Astrocyte (in vitro differentiated cells and primary cell): ENCODE measurements around the gene SLC10A6. TPM values are rescaled to one million over a fixed set of nuclear protein-coding genes. Genes with fewer than 3 reads are reported as not detected.

Experiments
- DNase-seq: peaks from one replicate; pipeline ENCODE4 v3.0.0-alpha.2; 2010; ENCODE audit warnings: low read depth
- FAIRE-seq: peaks from 2 replicates; lab custom pipeline; 2011; peaks lifted over from hg19 to GRCh38; lab: Jason Lieb, UNC
- H2AFZ ChIP-seq: 2 replicates; pipeline ENCODE4 v1.6.0; 2012; ENCODE audit warnings: low read depth, low read length, inconsistent platforms
- H3K27ac ChIP-seq: 2 replicates; pipeline ENCODE4 v1.5.1; 2011; ENCODE audit warnings: low read depth, low read length, inconsistent platforms
- H3K27me3 ChIP-seq: 2 replicates; pipeline ENCODE4 v1.6.0; 2011; ENCODE audit warnings: low read length, inconsistent platforms; ENCODE audit not compliant: insufficient read depth
- H3K36me3 ChIP-seq: 2 replicates; pipeline ENCODE4 v1.5.1; 2011; ENCODE audit warnings: low read length, inconsistent platforms; ENCODE audit not compliant: insufficient read depth
- H3K4me1 ChIP-seq: 2 replicates; pipeline ENCODE4 v1.5.1; 2011; ENCODE audit warnings: low read length, inconsistent platforms; ENCODE audit not compliant: insufficient read depth
- H3K4me2 ChIP-seq: 2 replicates; pipeline ENCODE4 v1.6.0; 2012; ENCODE audit warnings: low read length, inconsistent platforms
- H3K4me3 ChIP-seq: 2 replicates; pipeline ENCODE4 v1.5.1; 2011; ENCODE audit warnings: low read depth, mild to moderate bottlenecking, low read length, inconsistent platforms; ENCODE audit not compliant: insufficient read depth
- H3K79me2 ChIP-seq: 2 replicates; pipeline ENCODE4 v1.6.0; 2012; ENCODE audit warnings: mild to moderate bottlenecking, low read length, inconsistent platforms; ENCODE audit not compliant: insufficient read depth
- H3K9ac ChIP-seq: 2 replicates; pipeline ENCODE4 v1.6.0; 2012; ENCODE audit warnings: mild to moderate bottlenecking, low read length, inconsistent platforms
- H3K9me3 ChIP-seq: 2 replicates; pipeline ENCODE4 v1.5.1; 2012; ENCODE audit warnings: low read depth, mild to moderate bottlenecking, low read length, inconsistent platforms; ENCODE audit not compliant: insufficient read depth
- H4K20me1 ChIP-seq: 2 replicates; pipeline ENCODE4 v1.6.0; 2012; ENCODE audit warnings: low read length, inconsistent platforms; ENCODE audit not compliant: insufficient read depth
- H3K27ac Mint-ChIP-seq: one replicate; pipeline ENCODE4 v1.8.0; 2021; ENCODE audit warnings: mild to moderate bottlenecking, mixed read lengths; ENCODE audit not compliant: unreplicated experiment
- H3K27me3 Mint-ChIP-seq: one replicate; pipeline ENCODE4 v1.8.0; 2021; ENCODE audit warnings: low read depth, mixed read lengths; ENCODE audit not compliant: unreplicated experiment
- H3K36me3 Mint-ChIP-seq: one replicate; pipeline ENCODE4 v1.8.0; 2021; ENCODE audit warnings: low read depth, mixed read lengths; ENCODE audit not compliant: unreplicated experiment
- H3K4me1 Mint-ChIP-seq: one replicate; pipeline ENCODE4 v1.8.0; 2021; ENCODE audit warnings: low read depth, mixed read lengths; ENCODE audit not compliant: unreplicated experiment
- H3K4me3 Mint-ChIP-seq: one replicate; pipeline ENCODE4 v1.8.0; 2021; ENCODE audit warnings: mild to moderate bottlenecking, moderate library complexity, mixed read lengths; ENCODE audit not compliant: unreplicated experiment
- H3K9me3 Mint-ChIP-seq: one replicate; pipeline ENCODE4 v1.8.0; 2021; ENCODE audit warnings: mild to moderate bottlenecking, mixed read lengths; ENCODE audit not compliant: unreplicated experiment
- CTCF ChIP-seq: IDR thresholded peaks from 2 replicates; pipeline ENCODE4 v1.5.1; 2011; ENCODE audit warnings: low read depth, mild to moderate bottlenecking, inconsistent platforms, low read length, moderate library complexity; ENCODE audit not compliant: insufficient read depth
- EZH2 ChIP-seq: IDR thresholded peaks from 2 replicates; pipeline ENCODE4 v1.6.1; 2012; ENCODE audit warnings: mild to moderate bottlenecking, low read length, inconsistent platforms; ENCODE audit not compliant: insufficient read depth
- total RNA-seq: library from RNA; stranded (reverse); gene quantifications from 2 replicates; pipeline ENCODE4 v1.2.1, GENCODE V29; 2021

The SLC10A6 gene
- total RNA-seq, 1 donor from 2014 or later = not detected

DNA sequence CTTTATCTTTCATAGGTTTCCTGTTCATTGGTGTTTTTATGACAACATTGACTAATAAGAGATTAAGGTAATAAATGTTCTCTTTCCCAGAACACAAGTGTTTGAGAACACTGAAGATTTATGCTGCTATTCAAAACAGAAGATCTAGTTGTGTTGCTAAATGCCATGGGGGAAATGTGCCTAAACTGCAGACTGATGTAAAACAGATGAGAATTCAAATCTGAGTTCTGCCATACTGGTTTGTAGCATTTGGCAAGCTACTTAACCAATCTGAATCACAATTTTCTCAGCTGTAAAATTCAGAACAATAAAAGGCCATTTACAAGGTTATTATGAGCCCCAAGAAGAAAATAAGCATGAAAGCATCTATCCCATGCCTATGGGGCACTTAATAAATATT, 2.3 kb downstream of the SLC10A6 start:
- Mint-ChIP-seq H3K9me3 (peaks cover 3% of the 10 kb centered on the region), H3K27me3 (peaks cover 4% of the 10 kb centered on the region), H3K27ac (no peak overlapping the region), H3K4me1 (peaks cover 4% of the 10 kb centered on the region), H3K36me3 (peaks cover 3% of the 10 kb centered on the region), H3K4me3 (no peak overlapping the region)
- Histone ChIP-seq H3K9ac (no peak overlapping the region), H3K79me2 (no peaks in the 10 kb centered on the region), H3K9me3 (no peaks in the 10 kb centered on the region), H3K4me2 (no peak overlapping the region), H3K4me1 (no peaks in the 10 kb centered on the region), H3K27ac (no peak overlapping the region), H3K27me3 (no peaks in the 10 kb centered on the region), H3K4me3 (no peak overlapping the region), H3K36me3 (no peaks in the 10 kb centered on the region), H2AFZ (no peak overlapping the region), H4K20me1 (no peaks in the 10 kb centered on the region)
- FAIRE-seq (no peak), DNase-seq (peak; percentile 41)
- TF ChIP-seq EZH2 = no peak

GRCh38 chr4:86845593-86845992, 3.6 kb downstream of the SLC10A6 start:
- Mint-ChIP-seq H3K27ac (no peak overlapping the region), H3K4me1 (peaks cover 11% of the 10 kb centered on the region), H3K9me3 (peaks cover 3% of the 10 kb centered on the region), H3K36me3 (peaks cover 3% of the 10 kb centered on the region), H3K27me3 (peaks cover 3% of the 10 kb centered on the region), H3K4me3 (no peak overlapping the region)
- FAIRE-seq (no peak), DNase-seq (no peak)
- Histone ChIP-seq H3K4me1 (no peaks in the 10 kb centered on the region), H3K27me3 (no peaks in the 10 kb centered on the region), H3K27ac (no peak overlapping the region), H4K20me1 (no peaks in the 10 kb centered on the region), H3K9ac (no peak overlapping the region), H3K4me2 (no peak overlapping the region), H2AFZ (no peak overlapping the region), H3K36me3 (no peaks in the 10 kb centered on the region), H3K4me3 (no peak overlapping the region), H3K9me3 (no peaks in the 10 kb centered on the region), H3K79me2 (no peaks in the 10 kb centered on the region)
- TF ChIP-seq CTCF (no peak), EZH2 (no peak)

DNA sequence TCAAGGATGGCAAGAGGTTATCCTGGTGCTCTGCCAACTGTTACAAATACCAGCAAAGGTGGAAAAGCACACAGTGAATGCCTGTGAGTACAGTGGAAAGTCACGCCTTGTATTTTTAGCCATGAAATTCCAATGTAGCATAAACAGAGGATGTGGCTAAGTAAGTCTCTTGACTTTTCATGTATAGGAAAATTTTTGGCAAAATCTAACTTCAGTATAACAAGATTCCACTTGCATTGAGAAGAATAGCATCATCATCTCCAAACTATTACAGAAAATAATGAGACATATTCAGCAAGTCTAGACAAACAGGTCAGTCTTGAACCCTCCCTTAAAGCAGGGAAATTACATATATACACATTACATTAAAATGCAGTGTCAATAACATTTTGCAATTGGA, 7.9 kb downstream of the SLC10A6 start:
- Histone ChIP-seq H3K4me1 (no peaks in the 10 kb centered on the region), H3K9me3 (no peaks in the 10 kb centered on the region), H3K9ac (no peak overlapping the region), H3K79me2 (no peaks in the 10 kb centered on the region), H3K27me3 (no peaks in the 10 kb centered on the region), H4K20me1 (no peaks in the 10 kb centered on the region), H3K4me3 (no peak overlapping the region), H3K27ac (no peak overlapping the region), H2AFZ (no peak overlapping the region), H3K4me2 (no peak overlapping the region), H3K36me3 (no peaks in the 10 kb centered on the region)
- peak; percentile 41 for FAIRE-seq
- H3K4me3 Mint-ChIP-seq = no peak overlapping the region
- no peaks in the 10 kb centered on the region for H3K27me3 Mint-ChIP-seq
- DNase-seq = no peak
- peaks cover 7% of the 10 kb centered on the region for H3K4me1 Mint-ChIP-seq
- no peak overlapping the region for H3K27ac Mint-ChIP-seq
- peaks cover 3% of the 10 kb centered on the region for H3K36me3 Mint-ChIP-seq
- peaks cover 3% of the 10 kb centered on the region for H3K9me3 Mint-ChIP-seq
- TF ChIP-seq EZH2 (no peak), CTCF (no peak)
